GM19395 (cell line): Measurements from ENCODE around the gene SHB.

ENCODE experiments used
- ATAC-seq: cut with Tn5 transposase; IDR thresholded peaks from one replicate; pipeline ENCODE4 v1.9.1; 2021; ENCODE audit warnings: mild to moderate bottlenecking, moderate library complexity; ENCODE audit not compliant: unreplicated experiment

Gene SHB

DNA sequence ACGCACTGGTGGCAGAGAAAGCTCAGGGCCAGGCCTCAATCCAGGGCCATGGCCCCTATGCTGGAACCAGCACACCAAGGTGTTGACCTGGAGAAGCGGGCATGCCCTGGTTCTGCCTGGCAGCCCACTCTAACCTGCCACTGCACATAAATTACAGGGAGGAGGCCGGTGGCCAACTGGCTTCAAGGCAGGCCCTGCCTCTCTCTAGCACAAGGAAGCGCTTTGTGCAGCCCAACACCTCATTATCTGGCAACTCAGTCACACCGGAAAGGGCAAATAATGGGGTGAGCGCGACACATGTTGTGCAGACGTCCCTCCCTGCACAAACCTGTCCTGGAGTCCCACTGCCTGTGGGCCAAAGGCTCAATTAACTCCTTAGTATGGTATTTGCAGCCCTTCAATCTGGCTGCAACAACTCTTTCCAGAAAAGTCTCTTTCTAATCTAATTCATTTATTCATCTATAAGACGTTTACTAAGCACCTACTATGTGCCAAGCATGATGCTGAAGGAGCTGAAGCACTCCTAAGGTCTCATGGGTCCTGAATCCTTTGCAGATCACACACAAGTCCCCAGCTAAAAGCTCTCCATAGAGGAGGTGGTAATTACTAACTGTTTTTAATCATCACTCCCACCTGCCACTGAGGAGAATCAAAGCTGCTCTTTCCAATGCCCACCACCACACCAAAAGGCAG lies 24.9 kb downstream of the SHB start:
- ATAC-seq = no peak

DNA sequence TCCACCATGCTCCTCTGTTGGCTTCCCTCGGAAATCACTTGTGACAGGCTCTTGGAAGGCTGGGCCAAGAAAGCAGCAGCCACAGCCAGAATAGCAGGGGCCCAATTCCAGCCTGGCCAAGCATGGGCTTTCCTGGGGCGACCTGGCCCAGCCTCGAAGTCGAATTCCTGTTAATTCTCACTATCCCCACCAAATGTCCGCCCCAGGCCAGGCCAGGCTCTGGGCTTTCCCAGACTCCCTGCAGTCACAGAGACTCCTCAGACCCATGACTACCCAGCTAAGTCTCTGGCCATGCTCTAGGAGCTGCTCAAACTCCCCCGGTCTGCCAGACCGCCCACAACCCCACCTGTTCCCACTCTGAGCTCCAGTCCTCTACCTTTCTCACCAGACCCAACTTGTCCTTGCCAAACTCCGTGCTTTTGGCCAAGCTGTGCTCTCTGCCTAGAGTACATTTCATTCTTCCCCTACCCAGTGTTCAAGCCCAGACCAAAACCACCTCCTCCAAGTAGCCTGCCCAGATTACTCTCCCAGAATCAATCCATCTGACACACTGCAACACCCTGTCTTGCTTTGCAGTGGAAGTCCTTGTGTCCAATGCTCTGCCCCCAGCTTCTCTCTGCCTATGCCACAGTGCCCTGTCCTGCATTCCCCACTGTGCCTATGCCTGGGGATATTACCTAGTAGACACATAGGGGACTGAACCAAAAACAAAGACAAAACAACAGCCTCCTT lies 26.2 kb downstream of the SHB start:
- no peak for ATAC-seq

DNA sequence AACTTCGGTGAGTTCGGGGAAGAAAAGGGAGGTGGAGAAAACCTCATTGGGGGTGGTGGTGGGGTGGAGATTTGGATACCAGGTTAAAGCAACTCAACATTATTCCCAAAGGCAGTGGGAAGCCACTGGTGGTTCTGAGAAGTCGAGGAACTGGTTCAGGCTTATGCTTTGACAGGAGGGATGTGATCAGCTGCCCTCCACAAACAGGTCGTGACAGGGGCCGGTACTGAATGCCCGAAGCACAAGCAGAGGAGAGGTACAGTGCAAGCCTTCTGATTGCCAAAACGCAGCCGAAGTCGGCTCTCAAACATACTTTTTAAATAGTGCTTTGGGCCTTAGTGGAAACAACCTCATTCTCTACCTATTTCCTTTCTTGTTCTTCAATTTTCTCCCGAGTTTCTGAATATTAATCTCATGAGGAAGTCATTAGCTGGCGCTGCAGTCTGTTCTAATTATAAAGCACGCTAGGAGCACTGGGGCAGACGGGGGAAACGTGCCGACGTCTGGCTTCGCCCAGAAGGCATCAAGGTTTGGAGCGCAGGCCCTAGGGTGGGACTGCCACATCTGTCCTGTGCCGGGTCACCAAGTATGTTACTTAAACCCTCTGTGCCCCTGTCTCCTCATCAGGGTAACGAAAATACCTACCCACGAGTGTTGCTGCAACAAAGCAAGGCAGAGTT lies 27.3 kb downstream of the SHB start:
- no peak for ATAC-seq

DNA sequence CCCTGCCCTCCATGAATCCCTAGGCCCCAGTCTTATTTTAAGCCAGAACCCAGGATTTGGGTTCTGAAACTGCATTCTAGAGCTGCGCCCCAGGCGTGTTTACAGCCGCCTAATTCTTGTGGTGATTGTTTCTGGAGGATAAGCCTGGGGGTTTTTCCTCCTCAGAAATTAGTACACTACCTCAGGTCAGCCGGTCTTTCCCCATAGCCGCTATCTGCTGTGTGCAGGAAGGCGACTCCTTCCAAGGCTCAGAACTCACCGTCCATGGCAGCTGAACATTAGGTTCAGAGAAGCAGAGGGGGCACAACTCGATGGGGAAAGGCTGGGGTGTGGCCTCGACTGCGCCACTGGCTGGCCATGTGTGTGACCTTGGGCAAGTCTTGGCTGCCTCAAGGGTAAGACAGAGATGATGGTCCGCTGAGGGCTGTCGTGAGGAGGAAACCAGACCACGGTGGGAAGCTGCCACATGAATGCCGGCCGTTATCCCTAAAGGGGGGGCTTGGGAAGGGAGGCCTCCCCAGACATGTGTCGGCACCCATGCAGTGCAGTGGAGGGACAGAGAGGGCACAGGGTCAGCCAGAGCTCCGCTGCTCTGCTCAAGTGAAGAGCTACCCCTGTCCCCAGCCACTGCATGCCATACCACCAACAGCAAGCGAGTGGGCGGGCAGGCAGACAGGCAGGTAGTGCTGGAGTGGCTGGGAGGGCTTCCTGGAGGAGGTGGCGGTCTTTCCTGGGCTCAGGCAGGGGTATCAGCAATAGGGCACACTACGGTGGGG lies 28.9 kb downstream of the SHB start:
- no peak for ATAC-seq

DNA sequence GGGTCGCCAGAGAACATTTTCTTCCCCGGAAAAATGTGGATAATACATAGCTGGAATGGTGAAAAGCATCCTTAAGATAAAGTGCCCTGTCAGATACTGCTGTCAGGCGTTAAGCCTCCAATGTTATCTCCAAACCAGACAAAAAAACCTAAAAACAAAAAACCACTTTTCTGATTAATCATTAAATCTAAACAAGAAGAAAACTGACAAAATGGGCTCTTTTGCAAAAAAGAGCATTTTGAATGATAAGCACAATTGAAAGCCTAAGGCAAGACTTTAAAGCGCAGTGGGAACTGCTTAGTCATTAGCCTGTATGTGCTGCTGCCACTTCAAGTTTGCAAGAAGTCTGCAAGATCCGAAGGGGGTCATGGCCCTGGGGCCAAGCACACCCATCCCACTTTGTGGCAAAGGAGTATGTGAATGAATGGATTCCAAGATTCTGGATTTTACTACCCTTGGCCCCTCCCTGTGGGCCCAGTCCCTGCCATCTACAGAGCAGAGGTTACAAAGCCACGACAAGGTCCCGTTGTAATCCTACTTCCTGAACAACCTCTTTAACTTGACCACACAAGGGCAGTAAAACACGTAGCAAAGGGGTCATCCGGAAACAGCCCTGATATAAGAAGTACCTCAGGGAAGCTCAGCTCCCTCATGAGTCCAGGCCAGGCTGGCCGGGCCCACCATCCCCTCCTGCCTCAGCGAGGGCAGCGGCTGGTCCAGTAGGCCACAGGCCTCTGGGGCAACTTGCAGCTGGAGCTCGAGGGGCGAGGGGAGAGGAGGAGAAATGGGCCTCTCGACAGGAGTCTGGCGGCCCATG lies 29.7 kb downstream of the SHB start:
- no peak for ATAC-seq

DNA sequence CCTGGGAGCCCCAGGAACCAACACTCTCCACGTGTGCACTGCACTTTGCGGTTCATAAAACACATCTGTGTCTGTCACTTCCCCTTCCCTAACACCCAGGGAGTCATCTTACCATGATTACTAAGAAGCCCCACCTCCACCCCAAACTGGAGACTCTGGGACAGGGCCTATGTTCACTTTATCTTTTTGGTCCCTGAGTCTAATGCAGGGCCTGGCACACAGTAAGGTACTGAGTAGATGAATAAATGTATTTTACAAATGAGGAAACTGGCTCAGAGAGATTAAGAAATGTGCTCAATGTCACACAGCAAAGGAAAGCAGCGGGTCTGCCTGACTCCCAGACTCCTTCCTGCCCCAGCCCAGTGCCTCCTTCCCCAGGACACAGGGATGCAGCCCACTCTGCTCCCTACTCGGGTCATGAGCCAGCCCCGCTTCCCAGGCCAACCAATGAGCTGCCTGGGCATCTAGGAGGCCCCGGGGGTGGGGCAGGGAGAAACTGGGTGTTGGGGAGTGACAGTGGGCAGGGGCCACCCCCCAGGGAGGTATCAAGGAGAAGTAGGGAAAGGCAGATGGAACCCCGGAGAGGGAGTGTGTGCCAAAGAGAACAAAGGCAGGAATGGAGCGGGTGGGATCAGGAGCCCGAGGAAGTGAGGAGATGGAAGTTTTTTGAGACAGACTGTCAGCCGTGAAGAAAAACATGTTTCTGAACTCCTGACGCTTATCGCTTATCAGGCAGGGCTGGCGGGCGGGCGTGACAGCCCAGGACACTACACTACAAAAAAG lies 30.5 kb downstream of the SHB start:
- ATAC-seq = no peak

DNA sequence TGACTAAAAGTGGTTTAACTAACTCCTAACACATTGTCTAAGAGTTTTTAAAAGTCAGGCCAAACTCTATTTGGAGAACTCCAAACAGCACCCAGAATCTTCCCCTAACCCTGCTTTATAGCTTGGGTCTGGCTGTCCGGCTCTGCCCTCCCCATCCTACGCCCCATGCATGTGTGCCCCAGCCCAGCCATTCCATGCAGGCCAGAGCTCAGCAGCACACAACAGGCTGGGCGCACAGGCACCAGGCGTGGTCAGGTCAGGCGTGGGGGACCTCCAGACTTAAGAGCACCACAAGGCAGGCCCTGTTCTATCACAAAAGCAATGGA lies 31.1 kb downstream of the SHB start:
- ATAC-seq = no peak

DNA sequence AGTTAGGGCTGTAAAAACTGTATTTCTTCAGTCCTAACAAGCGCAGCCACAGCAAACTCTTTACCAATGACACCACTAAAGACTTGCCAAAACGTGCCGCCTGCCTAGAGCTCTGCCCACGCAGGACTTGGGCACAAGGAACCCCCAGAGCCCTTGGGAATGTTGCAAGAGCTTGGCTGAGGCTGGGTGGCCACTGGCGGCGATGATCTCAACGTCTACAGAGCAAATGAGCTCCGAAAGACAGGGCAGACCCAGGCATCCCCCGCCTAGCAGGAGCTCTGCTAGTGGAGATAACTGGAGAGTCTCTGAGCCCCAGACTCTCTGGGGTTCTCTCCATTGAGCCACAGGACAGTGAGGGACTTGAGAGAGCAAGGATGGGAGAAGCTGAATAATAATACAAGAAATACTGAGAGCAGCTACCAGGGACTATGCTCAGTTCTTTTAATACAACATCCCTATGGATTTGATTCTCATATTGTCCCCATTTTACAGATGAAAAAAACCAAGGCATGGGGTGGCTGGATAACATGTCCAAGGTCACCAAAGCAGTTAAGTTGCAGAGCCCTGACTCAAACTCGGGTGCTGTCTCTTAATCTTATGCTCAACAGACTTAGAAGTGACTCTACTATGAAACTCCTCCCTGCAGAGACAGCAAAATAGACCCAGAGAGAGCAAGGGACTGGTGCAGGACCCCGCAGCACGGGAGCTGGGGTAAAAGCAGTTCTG lies 32.5 kb downstream of the SHB start:
- no peak for ATAC-seq

DNA sequence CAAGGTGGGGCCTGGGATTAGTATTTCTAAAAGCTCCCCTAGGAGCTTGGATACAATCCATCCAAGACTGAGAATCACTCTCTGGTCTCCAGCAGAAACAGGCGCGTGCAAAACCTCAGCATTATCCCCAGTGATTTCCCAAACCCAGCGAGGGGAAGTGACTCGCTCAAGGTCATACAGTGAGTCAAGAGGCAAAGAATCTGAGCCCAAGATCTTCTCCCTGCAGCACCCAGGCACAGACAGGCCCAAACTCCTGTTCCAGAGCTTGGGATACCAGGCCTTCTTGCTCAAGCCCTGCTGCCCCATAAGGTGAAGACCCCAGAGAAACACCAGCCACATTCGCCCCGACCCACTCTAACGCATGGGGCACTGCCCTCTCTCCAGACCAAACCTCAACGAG lies 33.2 kb downstream of the SHB start:
- ATAC-seq = no peak

DNA sequence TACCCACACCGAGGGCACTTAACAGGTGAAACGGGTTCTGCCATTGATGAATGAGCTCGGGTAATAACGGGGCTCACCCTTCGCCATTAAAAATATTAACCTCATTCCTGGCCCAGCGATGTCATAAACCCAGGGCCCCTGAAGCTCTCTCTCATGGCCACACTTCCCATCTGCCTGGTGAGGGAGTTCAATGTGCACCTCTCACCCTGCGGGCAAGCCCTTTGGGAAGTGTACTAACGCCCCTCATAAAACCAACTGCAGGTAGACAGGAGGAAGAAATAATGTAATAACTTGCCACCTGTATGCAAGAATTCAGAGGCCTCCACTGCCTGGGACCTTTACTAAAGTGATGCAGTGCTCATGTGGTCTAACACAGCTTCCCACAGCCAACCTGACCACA lies 35.1 kb downstream of the SHB start:
- ATAC-seq = no peak

DNA sequence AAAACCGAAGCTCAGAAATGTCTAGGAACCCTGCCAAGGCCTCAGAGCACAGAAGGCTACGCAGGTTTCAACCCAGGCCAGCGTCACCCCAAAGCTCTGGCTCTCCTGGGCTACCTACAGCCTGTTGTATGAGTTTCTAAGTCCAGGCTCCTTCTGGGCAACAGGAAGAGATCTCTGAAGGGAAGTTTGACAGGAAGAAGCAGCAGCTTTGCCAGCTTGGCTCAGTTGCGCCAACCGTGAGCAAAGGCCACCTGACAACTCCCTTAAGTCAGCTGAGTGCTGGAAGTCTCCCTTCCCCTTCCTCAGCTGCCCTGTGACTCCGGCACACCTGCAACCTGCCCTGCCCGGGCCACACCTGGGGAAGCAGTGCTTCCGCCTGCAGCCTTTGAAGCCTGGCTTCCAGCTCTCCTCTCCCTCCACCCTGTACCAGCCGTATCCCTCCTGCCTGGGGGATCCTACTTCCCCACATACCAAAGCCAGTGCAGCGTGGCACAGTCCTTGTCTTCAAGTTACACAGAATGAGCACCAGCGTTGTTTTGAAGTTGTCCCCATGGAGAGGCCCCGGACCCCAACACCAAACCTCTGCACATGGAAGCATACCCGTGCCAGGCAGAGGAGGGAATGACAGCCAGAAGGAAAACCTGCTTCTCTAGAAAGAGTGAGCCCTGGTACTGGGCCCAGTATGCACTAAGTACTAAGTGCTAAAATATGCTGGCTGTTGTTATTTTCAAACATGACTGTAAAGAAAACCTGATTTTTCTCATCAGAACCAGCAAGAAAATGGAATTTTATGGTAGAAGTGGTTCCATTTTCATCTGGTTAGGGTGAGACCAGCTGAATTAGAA lies 36.5 kb downstream of the SHB start:
- ATAC-seq = no peak

DNA sequence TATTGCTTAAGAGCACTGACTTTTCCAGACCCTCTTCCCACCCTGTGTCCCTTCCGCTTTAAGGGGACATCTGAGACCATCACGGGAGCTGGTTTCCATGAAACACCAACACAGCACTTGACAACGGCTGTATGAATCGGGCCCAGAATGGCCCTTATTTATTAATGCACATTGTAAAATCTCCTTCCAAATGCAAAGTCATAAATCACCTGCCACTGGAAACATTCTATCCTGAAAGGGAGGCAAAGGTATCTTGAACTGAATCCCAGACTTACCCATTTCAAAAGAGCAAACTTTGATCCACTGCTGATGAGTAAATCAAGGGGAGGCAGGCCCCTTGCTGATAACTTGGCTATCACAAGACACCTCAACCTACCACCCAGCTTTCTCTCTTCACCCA lies 37.4 kb downstream of the SHB start:
- no peak for ATAC-seq

DNA sequence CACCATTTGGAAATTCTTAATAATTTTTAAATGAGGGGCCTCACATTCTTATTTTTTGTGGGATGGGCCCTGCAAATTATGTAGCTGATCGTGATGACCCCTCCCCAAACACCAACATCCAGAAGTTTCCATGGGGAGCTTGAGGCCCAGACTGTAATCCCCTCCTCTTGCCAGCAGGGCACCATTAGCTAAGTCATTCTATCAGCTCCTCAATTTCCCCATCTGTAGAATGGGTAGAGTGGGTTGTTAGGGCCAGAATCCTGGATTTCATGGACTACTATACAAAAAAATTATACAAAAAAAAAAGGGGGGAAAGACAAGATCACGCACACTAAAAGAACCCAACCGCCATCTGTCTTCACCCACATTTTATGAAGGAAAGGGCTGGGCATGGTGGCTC lies 38.4 kb downstream of the SHB start:
- ATAC-seq = no peak

DNA sequence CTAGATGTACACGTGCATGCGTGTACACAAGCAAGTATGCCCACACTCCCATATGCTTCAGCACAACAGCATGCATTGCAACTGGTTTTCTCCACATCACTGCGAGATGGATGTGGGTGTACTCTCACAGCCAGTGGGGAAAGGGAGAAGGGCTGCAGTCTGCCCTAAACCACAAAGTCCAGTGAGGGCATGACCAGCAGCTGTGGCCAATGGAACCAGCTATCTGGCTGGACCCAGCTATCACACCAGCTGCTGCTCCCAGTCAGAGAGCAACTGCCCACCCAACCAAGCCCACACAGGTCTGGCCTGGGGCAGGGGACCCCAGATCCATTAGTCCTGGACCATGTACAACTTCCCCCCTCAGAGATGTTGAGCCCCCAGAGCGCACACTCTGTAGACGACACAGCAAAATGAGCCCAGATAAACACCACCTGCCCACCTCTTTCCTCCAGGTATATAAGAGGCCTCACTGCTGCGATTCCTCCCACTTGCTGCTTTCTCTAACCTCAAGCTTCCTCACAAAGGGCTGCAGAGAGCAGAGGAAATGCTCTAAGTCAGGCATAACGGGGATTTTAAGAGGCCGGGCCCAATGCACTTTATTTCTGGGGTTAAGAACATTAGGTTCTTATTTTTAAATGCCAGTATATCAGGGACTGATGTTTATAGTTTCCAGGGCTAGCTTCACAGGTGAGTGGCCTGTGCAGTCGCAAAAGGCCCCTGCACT lies 39.0 kb downstream of the SHB start:
- ATAC-seq = no peak

DNA sequence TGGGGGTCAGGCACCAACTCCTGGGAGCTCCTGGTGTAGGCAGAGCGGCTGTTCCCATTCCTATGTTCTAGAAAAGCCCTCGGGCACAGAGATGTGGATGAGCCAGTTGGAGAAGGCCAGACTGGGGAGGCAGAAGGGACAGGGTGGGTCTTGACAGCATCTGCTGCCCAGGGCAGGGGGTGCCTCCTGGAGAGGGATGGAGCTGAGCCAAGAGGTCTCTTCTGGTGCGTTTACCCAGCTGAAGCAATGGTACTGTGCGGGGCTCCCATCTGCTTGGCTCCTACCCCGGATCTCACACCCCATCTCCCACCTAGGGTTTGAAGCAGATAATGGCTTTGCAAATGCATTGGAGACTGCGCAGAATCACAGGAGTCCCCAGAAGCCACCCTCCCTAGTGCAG lies 41.3 kb downstream of the SHB start:
- no peak for ATAC-seq

DNA sequence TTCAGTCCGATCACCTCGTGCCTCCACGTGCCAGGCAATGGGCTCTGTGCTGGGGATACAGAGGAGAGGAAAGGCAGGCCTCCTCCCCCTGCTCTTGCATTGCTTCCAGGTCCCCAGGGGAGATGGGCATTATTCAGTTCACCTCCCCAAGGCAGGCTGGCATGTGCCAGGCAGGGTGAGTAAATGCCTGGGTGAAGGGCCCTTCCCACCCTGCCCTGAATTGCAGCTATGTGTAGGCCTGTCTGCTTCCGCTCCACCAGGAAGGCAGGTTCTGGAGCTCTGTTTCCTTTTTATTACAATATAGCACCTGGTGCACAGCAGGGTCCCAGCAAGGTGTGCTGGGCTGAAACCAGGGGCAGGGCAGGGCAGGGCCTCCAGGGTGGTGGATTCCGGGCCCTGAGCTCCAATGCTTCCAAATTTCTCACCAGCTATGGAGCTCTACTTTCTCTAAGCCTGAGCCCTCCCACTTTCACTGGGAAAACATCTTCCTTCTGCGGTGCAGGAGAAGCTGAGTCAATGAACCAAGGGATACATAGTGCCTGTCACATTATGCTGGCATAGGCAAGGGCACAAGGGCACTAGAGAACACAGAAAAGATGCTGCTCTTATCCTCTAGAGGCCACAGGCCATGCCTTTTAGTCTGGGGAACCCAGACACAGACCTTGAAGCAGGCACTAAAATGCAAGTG lies 42.0 kb downstream of the SHB start:
- no peak for ATAC-seq
